IPS DF 19.7 (cell line): ENCODE data around the gene GLI1.
"Not testable (repeated sequence)": the region's sequence is repeated elsewhere in the genome, so short reads cannot be mapped to it uniquely, and the experiment has no call there.

Source experiments
- DNase-seq: peaks from one replicate; pipeline ENCODE4 v3.0.0-alpha.2; 2013; ENCODE audit warnings: low read depth, low spot score

GLI1 gene

DNA sequence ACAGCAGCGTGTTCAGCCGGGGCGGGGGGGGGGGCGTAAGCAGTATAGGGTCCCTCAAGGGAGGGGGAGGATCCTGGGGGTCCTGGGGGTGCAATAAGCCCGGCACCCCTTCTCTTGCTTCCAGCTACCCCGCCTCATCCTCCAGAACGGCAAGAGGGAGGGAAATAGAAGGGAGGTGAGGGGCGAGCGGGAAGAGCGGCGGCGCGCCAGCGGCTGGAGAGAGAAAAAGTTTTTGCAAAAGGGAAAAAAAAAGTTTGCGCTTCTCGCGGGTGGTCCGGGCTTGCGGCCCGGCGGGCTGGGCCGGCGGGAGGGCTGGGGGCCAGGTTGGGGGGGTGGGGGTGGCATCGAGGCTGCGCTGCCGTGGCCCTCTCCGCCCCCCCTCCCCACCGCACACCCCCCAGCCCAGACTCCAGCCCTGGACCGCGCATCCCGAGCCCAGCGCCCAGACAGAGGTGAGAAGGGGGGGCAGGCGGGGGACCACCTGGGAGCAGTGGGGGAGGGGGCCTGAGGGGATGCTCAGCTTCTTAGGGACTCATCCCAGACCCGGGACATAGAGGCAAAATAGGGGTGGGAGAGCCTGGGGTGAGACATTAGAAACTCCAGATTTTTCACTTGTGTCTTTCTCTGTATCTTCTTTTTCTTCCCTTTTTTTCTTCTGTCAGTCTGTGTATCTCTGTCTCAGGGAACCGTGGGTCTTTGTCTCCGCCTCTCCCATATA is at the start of gene GLI1:
GLI1 (plus strand) TSS at position 36 of the 718 bp plus-strand sequence. CDS start 3,907 bp downstream, outside the sequence.
- no peak for DNase-seq

DNA sequence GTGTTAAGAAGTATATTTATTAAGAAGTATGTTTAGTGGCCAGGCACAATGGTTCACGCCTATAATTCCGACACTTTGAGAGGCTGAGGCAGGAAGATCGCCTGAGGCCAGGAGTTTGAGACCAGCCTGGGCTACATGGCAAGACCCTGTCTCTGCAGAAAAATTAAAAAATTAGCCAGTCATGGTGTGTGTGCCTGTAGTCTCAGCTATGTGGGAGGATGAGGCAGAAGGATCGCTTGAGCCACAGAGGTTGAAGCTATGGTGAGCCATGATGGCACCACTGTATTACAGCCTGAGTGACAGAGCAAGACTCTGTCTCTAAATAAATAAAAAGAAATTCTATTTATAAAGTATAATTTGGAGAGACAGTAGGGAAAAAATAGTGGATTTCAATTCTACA is 49.1 kb upstream of the GLI1 start:
- DNase-seq = no peak

DNA sequence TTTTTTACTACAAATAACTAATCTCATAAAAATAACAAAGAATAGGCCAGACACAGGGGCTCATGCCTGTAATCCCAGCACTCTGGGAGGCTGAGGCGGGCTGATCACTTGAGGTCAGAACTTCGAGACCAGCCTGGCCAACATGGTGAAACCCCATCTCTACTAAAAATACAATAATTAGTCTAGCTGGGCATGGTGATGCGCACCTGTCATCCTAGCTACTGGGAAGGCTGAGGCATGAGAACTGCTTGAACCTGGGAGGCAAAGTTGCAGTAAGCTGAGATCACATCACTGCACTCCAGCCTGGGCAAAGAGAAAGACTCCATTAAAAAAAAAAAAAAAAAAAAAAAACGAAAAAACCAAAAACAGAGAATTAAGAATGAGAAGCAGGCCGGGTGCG is 45.4 kb upstream of the GLI1 start:
- DNase-seq = not testable (repeated sequence)

DNA sequence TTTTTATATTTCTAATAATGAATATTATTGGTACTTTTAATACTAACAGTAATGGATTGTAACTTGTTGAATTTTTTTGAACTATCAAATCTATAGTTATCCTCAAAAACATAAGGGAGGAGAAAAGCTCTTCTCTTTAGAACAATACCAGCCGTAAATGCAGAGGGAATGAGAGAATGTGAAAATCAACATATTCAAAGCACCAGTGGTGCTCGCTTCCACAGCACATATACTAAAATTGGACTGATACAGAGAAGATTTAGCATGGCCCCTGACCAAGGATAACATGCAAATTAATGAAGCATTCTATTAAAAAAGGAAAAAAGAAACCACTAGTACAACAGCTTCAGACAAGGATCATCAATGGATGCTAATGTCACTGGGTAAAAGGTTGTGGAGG is 44.5 kb upstream of the GLI1 start:
- no peak for DNase-seq

DNA sequence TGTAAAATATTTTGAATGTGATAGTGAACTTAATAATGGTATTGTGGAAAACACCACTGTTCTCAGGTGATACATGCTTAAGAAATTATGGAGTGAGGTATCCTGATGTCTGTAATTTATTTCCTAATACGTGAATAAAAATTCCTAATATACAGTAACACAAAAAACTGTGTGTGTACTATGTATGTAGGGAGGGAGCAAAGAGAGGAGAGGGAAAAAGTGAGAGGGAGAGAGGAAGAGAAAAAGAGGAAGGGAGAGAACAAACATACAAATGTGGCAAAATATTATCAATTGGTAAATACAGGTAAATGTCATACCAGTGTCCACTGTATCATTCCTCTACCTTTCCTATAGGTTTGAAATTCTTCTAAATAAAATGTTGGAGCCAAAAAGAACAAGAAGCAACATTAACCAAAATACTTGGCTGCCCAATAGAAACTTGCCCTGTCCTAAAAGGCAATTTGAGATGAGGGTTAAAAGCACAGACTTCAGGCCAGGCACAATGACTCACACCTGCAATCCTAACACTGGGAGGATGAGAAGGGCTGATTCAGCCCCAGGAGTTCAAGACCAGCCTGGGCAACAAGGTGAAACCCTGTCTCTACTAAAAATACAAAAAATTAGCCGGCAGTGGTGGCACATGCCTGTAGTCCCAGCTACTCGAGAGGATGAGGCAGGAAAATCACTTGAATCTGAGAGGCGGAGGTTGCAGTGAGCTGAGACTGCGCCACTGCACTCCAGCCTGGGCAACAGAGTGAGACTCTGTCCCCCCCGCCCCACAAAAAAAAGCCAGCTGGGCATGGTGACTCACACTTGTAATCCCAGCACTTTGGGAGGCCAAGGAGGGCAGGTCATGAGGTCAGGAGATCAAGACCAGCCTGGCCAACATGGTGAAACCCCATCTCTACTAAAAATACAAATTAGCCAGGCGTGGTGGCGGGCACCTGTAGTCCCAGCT is 43.3 kb upstream of the GLI1 start:
- DNase-seq = no peak

DNA sequence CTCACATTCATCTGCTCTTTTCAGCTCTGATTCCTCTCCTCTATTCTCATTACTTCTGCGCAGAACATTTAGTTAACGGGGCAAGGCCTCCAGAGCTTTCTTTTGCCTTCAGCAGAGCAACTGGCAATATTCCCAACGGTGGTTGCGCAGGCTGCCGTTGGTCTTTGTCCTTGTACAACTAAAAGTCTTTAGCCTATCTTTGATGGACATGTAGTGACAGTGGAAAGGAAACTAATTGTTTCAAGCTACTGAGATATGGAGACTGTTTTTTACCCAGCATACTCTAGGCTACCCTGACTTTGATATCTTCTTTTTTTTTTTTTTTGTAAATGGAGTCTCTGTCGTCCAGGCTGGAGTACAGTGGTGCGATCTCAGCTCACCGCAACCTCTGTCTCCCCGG is 41.3 kb upstream of the GLI1 start:
- no peak for DNase-seq

DNA sequence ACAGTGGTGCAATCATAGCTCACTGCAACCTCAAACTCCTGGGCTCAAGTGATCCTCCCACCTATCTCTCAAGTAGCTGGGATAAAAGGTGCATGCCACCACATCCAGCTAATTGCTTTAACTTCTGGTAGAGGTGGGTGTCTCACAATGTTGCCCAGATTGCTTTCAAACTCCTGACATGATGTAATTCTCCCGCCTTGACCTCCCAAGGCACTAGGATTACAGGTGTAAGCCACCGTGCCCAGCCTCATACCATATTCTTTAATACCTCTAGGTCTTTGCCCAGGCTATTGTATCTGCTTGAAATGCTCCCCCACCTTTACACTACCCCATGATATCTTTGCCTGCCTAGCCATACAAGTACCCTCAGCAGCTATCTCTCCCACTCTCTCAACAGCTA is 40.1 kb upstream of the GLI1 start:
- no peak for DNase-seq

DNA sequence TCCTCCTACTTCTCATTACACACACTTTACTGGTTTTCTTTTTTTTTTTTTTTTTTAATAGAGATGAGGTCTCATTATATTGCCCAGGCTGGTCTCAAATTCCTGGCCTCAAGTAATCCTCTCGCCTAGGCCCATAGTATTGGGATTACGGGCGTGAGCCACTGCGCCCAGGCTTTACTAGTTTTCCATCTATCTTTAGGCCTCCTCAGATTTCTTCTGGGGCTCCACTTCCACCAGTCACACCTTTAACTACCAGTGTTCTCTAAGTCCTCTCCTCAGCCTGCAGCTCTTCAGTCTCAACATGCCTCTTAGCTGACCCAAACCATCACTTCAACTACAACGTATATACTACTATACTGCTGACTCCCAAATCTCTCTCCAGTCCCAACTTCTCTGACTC is 39.1 kb upstream of the GLI1 start:
- DNase-seq = no peak

DNA sequence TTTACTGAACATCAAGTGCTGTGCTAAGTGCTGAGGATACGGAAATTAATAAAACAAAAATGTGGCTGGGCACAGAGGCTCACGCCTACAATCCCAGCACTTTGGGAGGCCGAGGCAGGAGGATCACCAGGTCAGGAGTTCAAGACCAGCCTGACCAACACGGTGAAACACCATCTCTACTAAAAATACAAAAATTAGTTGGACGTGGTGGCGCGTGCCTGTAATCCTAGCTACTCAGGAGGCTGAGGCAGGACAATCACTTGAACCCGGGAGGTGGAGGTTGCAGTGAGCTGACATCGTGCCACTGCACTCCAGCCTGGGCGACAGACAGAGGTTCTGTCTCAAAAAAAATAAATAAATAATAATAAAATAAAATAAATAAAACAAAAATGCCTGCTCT is 32.6 kb upstream of the GLI1 start:
- DNase-seq = not testable (repeated sequence)

DNA sequence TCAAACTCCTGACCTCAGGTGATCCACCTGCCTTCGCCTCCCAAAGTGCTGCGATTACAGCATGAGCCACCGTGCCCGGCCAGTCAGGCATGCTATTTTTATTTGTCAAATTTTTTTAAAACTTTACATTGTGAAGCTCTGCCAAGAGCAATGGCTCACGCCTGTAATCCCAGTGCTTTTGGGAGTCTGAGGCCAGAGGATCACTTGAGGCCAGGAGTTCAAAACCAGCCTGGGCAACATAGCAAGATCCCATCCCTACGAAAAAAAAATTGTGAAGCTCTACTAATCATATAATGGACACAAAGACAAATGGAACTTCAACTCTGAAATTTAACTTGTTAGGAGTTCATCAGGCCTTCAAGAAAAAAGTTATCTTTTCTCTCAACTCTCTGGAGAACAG is 30.6 kb upstream of the GLI1 start:
- DNase-seq = no peak

DNA sequence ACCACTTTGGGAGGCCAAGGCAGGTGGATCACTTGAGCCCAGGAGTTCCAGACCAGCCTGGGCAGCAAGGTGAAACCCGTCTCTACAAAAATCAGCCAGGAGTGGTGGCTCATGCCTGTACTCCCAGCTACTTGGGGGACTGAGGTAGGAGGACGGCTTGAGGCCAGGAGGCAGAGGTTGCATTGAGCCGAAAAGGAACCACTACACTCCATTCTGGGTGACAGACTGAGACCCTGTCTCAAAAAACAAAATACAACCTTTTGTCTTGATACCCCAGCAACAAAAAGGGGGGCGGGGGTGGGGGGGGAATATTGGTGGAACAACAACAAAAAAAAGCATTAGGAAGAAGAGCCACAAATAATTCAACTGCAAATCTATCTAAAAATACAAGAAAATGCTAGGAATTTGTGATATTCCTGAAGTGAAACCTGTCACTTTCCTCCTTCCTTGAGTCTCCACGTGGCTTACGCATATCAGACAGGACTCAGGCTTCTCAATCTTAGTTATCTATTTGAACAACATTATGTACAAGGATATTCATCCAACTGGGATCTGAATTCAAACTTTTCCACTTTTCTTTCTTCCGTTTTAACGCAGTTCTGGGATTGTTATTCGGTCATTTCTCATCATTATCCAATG is 30.0 kb upstream of the GLI1 start:
- no peak for DNase-seq

DNA sequence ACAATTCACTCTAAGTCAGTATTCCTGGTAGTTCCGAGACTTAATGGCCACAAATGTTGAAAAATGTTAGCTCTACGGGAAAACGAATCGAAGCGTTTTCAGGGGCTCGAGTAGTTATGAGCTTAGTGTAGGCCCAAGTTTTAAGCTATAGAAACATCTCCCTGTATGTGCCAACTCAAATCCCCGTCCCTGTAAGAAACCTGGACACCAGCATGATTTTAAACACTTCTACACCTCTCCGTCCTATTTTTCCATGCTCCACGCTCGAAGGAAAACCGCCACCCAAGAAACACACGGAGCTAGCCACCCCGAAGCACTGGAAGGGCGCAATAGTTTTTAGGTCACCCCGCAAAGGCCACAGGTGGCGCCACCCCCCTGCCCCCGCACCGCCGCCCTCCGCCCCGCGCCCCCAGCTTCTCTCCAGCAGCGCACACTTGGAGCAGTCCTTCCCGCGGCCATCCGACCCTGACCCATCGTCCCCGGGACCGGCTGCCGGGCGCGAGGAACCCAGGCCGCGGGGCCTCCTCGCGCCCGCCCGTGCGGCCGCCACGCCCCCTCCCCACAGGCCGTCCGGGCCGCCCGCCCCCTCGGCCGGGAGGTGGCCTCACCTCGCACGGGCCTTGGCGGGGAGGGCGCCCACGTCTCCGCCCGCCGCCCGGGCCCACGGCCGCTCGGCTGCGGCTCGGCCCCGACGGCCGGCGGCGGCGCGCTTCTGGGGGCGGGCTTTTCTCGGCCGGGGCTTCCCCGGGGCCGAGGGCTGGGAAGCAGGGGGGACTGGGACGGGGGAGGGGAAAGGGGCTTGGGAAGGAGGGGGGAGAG is 29.3 kb upstream of the GLI1 start:
- DNase-seq = no peak

DNA sequence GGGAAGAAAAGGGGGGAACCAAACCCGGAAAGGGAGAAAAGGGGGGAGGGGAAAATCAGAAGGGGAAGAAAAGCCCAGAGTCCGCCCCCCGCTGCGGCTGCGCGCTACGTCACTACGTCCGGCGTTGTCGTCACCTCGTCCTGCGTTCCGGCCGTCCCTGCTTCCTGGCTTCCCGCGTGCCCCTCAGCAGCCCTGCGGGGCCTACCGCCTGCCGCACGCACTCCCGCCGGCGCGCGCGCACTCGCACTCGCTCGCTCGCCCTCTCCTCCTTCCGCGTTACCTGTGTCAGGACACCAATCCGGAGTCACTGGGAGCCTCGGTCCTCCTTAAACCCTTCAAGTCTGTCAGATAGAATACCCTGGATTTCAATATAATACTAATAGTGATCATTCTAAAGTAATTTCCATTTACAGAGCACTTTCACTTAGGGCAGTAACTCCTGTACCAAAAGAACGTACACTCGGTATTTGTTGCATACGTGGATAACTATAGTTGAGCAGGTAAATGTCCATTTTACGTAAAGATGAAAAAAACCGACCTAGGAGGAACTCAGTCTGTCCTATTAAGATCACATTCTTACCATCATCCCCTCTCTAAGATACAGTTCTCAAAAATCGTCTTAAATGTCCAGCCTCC is 28.5 kb upstream of the GLI1 start, which contains the start of gene R3HDM2:
R3HDM2 (minus strand) TSS at position 113 of the 636 bp plus-strand sequence. CDS start 120,615 bp downstream, outside the sequence.
- peak; percentile 78 for DNase-seq

DNA sequence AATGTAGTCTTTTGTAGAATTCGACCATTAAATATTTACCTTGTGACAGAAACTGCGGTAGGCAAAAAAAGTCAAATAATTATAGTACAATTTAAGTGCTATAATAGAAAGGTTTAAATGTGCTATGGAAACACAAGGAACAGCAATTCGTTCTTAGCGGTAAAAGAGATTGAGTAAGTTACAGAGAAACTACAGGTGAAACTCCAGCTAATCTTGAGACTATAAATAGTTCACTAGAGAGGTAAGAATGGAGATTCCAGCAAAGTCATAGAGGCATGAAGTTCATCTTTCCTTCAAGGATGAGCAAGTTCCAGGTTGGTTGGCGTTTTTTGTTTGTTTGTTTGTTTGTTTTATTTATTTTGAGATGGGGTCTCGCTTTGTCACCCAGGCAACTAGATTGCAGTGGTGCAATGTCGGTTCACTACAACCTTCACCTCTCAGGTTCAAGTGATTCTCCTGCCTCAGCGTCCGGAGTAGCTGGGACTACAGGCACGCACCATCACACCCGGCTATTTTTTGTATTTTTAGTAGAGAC is 27.9 kb upstream of the GLI1 start:
- no peak for DNase-seq

DNA sequence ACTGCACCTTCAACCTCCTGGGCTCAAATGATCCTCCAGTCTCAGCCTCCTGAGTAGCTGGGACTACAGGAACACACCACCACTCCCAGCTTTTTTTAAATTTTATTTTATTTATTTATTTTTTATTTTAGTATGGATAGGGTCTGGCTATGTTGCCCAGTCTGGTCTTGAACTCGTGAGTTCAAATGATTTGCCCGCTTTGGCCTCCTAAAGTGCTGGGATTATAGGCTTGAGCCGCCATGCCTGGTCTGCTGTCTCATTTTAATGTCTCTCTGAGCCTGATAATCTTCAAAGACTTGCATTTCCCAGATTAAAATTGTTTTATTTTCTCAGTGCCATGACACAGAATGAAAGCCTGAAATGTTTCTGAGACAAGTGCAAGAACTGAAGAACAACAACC is 26.2 kb upstream of the GLI1 start:
- no peak for DNase-seq

DNA sequence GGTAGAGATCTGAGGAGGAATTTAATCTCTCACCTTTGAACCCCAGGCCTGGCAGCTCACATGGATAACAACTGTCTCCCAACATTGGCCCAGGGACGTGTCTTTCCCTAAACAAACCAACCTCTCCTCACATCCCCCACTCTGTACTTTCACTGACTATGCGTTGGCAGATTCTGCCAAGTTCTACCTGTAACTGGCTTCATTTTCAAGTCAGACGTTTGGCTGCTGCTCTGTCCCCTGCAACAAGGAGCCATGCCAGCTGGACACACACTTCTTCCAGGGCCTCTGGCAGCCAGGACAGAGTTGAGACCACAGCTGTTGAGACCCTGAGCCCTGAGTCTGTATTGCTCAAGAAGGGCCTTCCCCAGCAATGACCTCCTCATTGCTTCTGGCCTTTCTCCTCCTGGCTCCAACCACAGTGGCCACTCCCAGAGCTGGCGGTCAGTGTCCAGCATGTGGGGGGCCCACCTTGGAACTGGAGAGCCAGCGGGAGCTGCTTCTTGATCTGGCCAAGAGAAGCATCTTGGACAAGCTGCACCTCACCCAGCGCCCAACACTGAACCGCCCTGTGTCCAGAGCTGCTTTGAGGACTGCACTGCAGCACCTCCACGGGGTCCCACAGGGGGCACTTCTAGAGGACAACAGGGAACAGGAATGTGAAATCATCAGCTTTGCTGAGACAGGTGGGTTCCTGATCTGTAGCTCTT is 24.9 kb upstream of the GLI1 start, which contains the start of gene INHBC:
INHBC (plus strand) TSS at position 268 of the 707 bp plus-strand sequence; CDS start at position 371, 103 bp downstream.
- DNase-seq = no peak

DNA sequence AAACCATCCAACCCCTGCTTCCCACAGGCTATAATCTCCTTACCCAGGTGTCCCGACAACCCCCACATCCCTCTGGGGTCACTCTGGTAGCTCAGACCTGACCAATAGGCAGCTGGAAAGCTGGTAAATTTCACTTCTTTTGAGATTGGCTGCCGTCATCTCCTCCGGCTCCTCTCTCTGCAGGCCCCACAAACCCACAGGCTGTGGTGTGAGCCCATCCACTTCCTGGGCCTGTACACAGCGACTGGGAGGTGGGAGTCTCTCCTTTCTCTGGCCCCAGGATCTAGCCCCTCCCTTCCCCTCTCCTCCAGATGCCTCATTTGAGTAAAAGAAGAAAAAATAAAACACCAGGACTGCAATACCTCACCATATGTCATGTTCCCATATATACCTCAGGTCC is 24.3 kb upstream of the GLI1 start:
- DNase-seq = no peak

DNA sequence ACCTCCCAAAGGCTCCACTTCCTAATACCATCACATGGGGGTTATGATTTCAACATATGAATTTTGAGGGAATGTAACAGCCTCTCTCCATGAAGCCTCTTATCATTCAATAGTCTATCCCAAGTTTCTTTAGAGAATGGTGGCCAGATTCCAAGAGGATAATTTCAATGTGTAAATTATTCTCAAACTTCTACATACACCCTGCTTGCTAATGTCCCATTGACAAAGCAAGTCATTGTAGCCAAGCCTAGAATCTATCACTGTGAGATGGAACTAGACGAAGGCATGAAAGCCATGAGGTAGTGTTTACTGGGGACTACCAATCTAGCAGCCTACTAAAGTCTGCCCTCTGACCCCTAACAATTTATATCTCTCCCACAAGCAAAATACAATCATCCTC is 21.2 kb upstream of the GLI1 start:
- DNase-seq = no peak

DNA sequence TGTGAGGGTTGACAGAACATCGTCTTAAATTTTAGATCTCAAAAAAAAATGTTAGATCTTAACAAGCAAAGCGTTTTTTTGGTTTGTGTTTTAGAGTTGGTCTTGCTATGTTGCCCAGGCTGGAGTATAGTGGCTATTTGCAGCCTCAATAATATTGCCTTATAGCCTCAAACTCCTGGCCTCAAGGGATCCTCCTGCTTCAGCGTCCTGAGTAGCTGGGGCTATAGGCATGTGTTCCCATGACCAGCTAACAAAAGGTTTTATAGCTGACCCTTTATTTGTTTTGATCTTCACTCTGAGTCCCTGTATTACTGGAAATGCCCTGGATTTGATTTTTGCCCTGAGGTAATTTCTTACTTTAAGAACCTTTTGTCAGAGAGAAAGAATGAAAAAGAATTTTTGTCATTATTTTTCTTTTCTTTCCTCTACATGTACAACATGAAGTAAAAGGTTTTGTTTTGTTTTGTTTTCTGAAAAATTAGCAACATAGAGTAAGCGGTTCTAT is 19.8 kb upstream of the GLI1 start:
- DNase-seq = no peak

DNA sequence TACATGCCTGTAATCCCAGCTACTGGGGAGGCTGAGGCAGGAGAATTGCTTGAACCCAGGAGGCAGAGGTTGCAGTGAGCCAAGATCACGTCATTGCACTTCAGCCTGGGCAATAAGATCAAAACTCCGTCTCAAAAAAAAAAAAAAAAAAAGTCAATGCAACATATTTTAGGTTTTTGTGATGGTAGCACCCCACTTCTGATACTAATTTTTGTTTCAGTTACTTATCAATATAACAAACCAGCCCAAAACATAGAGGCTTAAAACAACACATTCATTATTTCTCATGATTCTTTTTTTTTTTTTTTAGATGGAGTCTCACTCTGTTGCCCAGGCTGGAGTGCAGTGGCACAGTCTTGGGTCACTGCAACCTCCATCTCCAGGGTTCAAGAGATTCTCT is 18.2 kb upstream of the GLI1 start:
- not testable (repeated sequence) for DNase-seq
